IMR-90 (cell line): ENCODE data around the gene PARD6G. TPM values are rescaled to one million over a fixed set of nuclear protein-coding genes. Genes with fewer than 3 reads are reported as not detected.

ENCODE experiments used
- ATAC-seq: fragments of 200-7000 bp; cut with Tn5 transposase; 2 replicates; pipeline ENCODE4 v1.9.1; 2020; ENCODE audit warnings: low read depth, mild to moderate bottlenecking, moderate library complexity
- BruUV-seq: library from RNA; stranded (reverse); fragments of 400-500 nt; replicated peaks from 2 replicates; lab custom pipeline; 2021; lab: Mats Ljungman, UMichigan
- CTCF ChIA-PET: fragments of 300-600 bp; formaldehyde crosslinking; extraction: SDS; loops from one replicate; lab custom pipeline; 2021; ENCODE audit warnings: antibody characterized with exemption; lab: Yijun Ruan, JAX
- POLR2A ChIA-PET: fragments of 300-600 bp; sonication (Branson Sonifier 250); formaldehyde crosslinking; loops from one replicate; lab custom pipeline; 2022; ENCODE audit warnings: antibody characterized with exemption; ENCODE audit not compliant: unreplicated experiment; lab: Charles Lee
- DNase-seq: peaks from one replicate; pipeline ENCODE4 v3.0.0; 2013
- H2AFZ ChIP-seq: replicated peaks from 2 replicates; pipeline ENCODE3; 2013; ENCODE audit warnings: low read length, mild to moderate bottlenecking; ENCODE audit not compliant: poor library complexity
- H2AK5ac ChIP-seq: 2 replicates; pipeline ENCODE4 v1.6.1; 2013; ENCODE audit warnings: low read depth, low read length, inconsistent platforms
- H2AK9ac ChIP-seq: replicated peaks from 2 replicates; pipeline ENCODE3; 2013; ENCODE audit warnings: mild to moderate bottlenecking, low read depth, low read length, moderate library complexity; ENCODE audit not compliant: poor library complexity
- H2BK120ac ChIP-seq: 2 replicates; pipeline ENCODE4 v1.6.1; 2013; ENCODE audit warnings: low read depth, low read length, inconsistent platforms
- H2BK15ac ChIP-seq: 3 replicates; pipeline ENCODE4 v1.6.1; 2013; ENCODE audit warnings: low read depth, low read length, inconsistent platforms
- H2BK20ac ChIP-seq: 2 replicates; pipeline ENCODE4 v1.6.1; 2013; ENCODE audit warnings: low read depth, mild to moderate bottlenecking, inconsistent platforms, low read length, moderate library complexity
- H2BK5ac ChIP-seq: 2 replicates; pipeline ENCODE4 v1.6.1; 2013; ENCODE audit warnings: mild to moderate bottlenecking, low read depth, low read length, inconsistent platforms; ENCODE audit not compliant: poor library complexity, severe bottlenecking
- H3K14ac ChIP-seq: replicated peaks from 2 replicates; pipeline ENCODE4 v1.6.1; 2013; ENCODE audit warnings: low read depth, low read length, inconsistent platforms
- H3K18ac ChIP-seq: 2 replicates; pipeline ENCODE4 v1.6.1; 2013; ENCODE audit warnings: low read depth, low read length, control low read depth
- H3K23ac ChIP-seq: 2 replicates; pipeline ENCODE4 v1.6.1; 2013; ENCODE audit warnings: low read depth, low read length, inconsistent platforms
- H3K27ac ChIP-seq: 2 replicates; pipeline ENCODE4 v1.5.1; 2013; ENCODE audit warnings: mild to moderate bottlenecking, control low read depth, low read length; ENCODE audit not compliant: insufficient read depth
- H3K27me3 ChIP-seq: 2 replicates; pipeline ENCODE4 v1.6.1; 2013; ENCODE audit warnings: low read length; ENCODE audit not compliant: control insufficient read depth, insufficient read depth
- H3K36me3 ChIP-seq: 2 replicates; pipeline ENCODE4 v1.6.1; 2013; ENCODE audit warnings: low read length, mixed read lengths; ENCODE audit not compliant: control insufficient read depth, insufficient read depth
- H3K4ac ChIP-seq: 2 replicates; pipeline ENCODE4 v1.6.1; 2013; ENCODE audit warnings: low read depth, low read length, inconsistent platforms
- H3K4me1 ChIP-seq: 2 replicates; pipeline ENCODE4 v1.6.1; 2013; ENCODE audit warnings: low read length, mixed read lengths; ENCODE audit not compliant: control insufficient read depth, insufficient read depth
- H3K4me2 ChIP-seq: 2 replicates; pipeline ENCODE4 v1.6.1; 2013; ENCODE audit warnings: low read depth, mild to moderate bottlenecking, control low read depth, low read length, moderate library complexity
- H3K4me3 ChIP-seq: 2 replicates; pipeline ENCODE4 v1.5.1; 2013; ENCODE audit warnings: low read depth, mild to moderate bottlenecking, control low read depth, low read length, moderate library complexity; ENCODE audit not compliant: insufficient read depth
- H3K56ac ChIP-seq: 2 replicates; pipeline ENCODE4 v1.6.1; 2013; ENCODE audit warnings: low read length, inconsistent platforms; ENCODE audit not compliant: insufficient read depth; ENCODE audit errors: extremely low read depth
- H3K79me1 ChIP-seq, 2 experiments: 2 replicates each; pipeline ENCODE4 v1.6.1; 2013; ENCODE audit warnings: low read length in 2 of 2, inconsistent platforms in 1 of 2, low read depth in 1 of 2
- H3K9ac ChIP-seq: 2 replicates; pipeline ENCODE4 v1.6.1; 2013; ENCODE audit warnings: low read depth, low read length, control low read depth
- H3K9me1 ChIP-seq: 2 replicates; pipeline ENCODE4 v1.6.1; 2013; ENCODE audit warnings: low read length, inconsistent platforms; ENCODE audit not compliant: insufficient read depth
- H3K9me3 ChIP-seq: 2 replicates; pipeline ENCODE4 v1.6.1; 2013; ENCODE audit warnings: low read length; ENCODE audit not compliant: control insufficient read depth, insufficient read depth
- H4K20me1 ChIP-seq: 2 replicates; pipeline ENCODE4 v1.6.1; 2013; ENCODE audit warnings: low read length, inconsistent platforms; ENCODE audit not compliant: insufficient read depth
- H4K5ac ChIP-seq: 2 replicates; pipeline ENCODE4 v1.6.1; 2013; ENCODE audit warnings: mild to moderate bottlenecking, low read depth, low read length, control low read depth
- H4K8ac ChIP-seq, 2 experiments: 2 replicates each; pipeline ENCODE4 v1.6.1; 2013; ENCODE audit warnings: low read depth in 2 of 2, low read length in 2 of 2, control low read depth in 1 of 2, inconsistent platforms in 1 of 2
- H4K91ac ChIP-seq: 2 replicates; pipeline ENCODE4 v1.6.1; 2013; ENCODE audit warnings: low read depth, low read length, inconsistent platforms; ENCODE audit not compliant: insufficient read depth
- BHLHE40 ChIP-seq: fragments of 150-350 bp; IDR thresholded peaks from 2 replicates; pipeline ENCODE4 v1.6.1; 2016; ENCODE audit warnings: mild to moderate bottlenecking, low read depth, low read length
- CEBPB ChIP-seq: IDR thresholded peaks from 2 replicates; pipeline ENCODE4 v1.6.1; 2012; ENCODE audit warnings: low read depth, low read length, improper control_type of control experiment
- CHD1 ChIP-seq: IDR thresholded peaks from 2 replicates; pipeline ENCODE4 v1.6.1; 2012; ENCODE audit warnings: low read depth, low read length, improper control_type of control experiment
- ELK1 ChIP-seq: fragments of 150-350 bp; IDR thresholded peaks from 2 replicates; pipeline ENCODE4 v1.6.1; 2016; ENCODE audit warnings: low read depth, mild to moderate bottlenecking, low read length, moderate library complexity, borderline replicate concordance
- FOS ChIP-seq: fragments of 150-350 bp; IDR thresholded peaks from 2 replicates; pipeline ENCODE4 v1.6.1; 2016; ENCODE audit warnings: low read depth, low read length
- MAFK ChIP-seq: IDR thresholded peaks from 2 replicates; pipeline ENCODE4 v1.6.1; 2012; ENCODE audit warnings: low read depth, low read length, improper control_type of control experiment
- MAZ ChIP-seq: IDR thresholded peaks from 2 replicates; pipeline ENCODE4 v1.6.1; 2012; ENCODE audit warnings: low read depth, mild to moderate bottlenecking, low read length, improper control_type of control experiment, moderate library complexity, borderline replicate concordance
- MXI1 ChIP-seq: IDR thresholded peaks from 2 replicates; pipeline ENCODE4 v1.6.1; 2012; ENCODE audit warnings: low read depth, mild to moderate bottlenecking, low read length, moderate library complexity, borderline replicate concordance
- NFE2L2 ChIP-seq: fragments of 150-350 bp; IDR thresholded peaks from 2 replicates; pipeline ENCODE4 v1.6.1; 2016; ENCODE audit warnings: low read depth, mild to moderate bottlenecking, low read length
- POLR2A ChIP-seq: IDR thresholded peaks from 2 replicates; pipeline ENCODE4 v1.6.1; 2012; ENCODE audit warnings: mild to moderate bottlenecking, low read depth, low read length
- RAD21 ChIP-seq: IDR thresholded peaks from 2 replicates; pipeline ENCODE4 v1.6.1; 2012; ENCODE audit warnings: low read length, improper control_type of control experiment
- RCOR1 ChIP-seq: IDR thresholded peaks from 2 replicates; pipeline ENCODE4 v1.6.1; 2012; ENCODE audit warnings: mild to moderate bottlenecking, low read length, improper control_type of control experiment; ENCODE audit not compliant: insufficient replicate concordance
- RFX5 ChIP-seq: IDR thresholded peaks from 2 replicates; pipeline ENCODE4 v1.8.0; 2012; ENCODE audit warnings: low read depth, mild to moderate bottlenecking, low read length, moderate library complexity
- SMC3 ChIP-seq: fragments of 150-350 bp; IDR thresholded peaks from 2 replicates; pipeline ENCODE4 v1.6.1; 2016; ENCODE audit warnings: low read depth, mild to moderate bottlenecking, antibody characterized with exemption, low read length, moderate library complexity
- USF2 ChIP-seq: fragments of 150-350 bp; IDR thresholded peaks from 2 replicates; pipeline ENCODE4 v1.6.1; 2017; ENCODE audit warnings: mild to moderate bottlenecking, antibody characterized with exemption, low read length, low read depth
- WGBS, 2 experiments: methylation state at CpG; one replicate each; pipeline versions ENCODE4 v1.1.5 to v1.1.7; 2013; ENCODE audit warnings: missing lambda C conversion rate in 2 of 2; ENCODE audit not compliant: insufficient read length in 1 of 2; ENCODE audit errors: extremely low coverage in 2 of 2; 5-methylcytosine and 5-hydroxymethylcytosine counted together
- dilution Hi-C: fragments of 300-500 bp; cut with HindIII; formaldehyde crosslinking; loops from one replicate; pipeline ENCODE4 v1.14.3; 2018; ENCODE audit warnings: low sequenced_read_pairs; ENCODE audit not compliant: unreplicated experiment
- in situ Hi-C: fragments of 300-500 bp; cut with MboI; formaldehyde crosslinking; loops from 3 replicates; pipeline ENCODE4 v1.14.3; 2019; ENCODE audit warnings: low sequenced_read_pairs, inconsistent platforms, mixed read lengths
- intact Hi-C: fragments of 100-400 bp; cut with micrococcal nuclease; formaldehyde crosslinking; loops from 2 replicates; pipeline ENCODE4 v1.10.0; 2022
- polyA plus RNA-seq, 3 experiments: library from polyadenylated mRNA; depleted of rRNA; stranded (reverse); fragments of >200 nt; gene quantifications; 2 replicates each; pipeline ENCODE4 v1.2.3, GENCODE V29; 2012; ENCODE audit warnings: low replicate concordance in 1 of 3
- total RNA-seq: library from RNA; depleted of rRNA; stranded (reverse); fragments of >200 nt; gene quantifications from 2 replicates; pipeline ENCODE4 v1.2.3, GENCODE V29; 2012

PARD6G gene
- total and polyA plus RNA-seq, 2 of the 4 experiments (the other 2 are of a cell fraction) = 2.5 to 4.6 TPM

GRCh38 chr18:80241919-80242777 lies 5.2 kb downstream of the PARD6G start:
- Histone ChIP-seq H2BK120ac (no peak overlapping the region), H3K27me3 (no peaks in the 10 kb centered on the region), H3K36me3 (no peaks in the 10 kb centered on the region), H2AK9ac (no peak overlapping the region), H3K4me1 (peaks cover 2% of the 10 kb centered on the region; the same call in 1 of the 2 replicates), H3K14ac (no peak overlapping the region), H4K91ac (no peak overlapping the region), H4K5ac (no peak overlapping the region), H3K56ac (no peak overlapping the region), H2AK5ac (no peak overlapping the region), H4K20me1 (peaks cover 6% of the 10 kb centered on the region), H3K9me3 (no peaks in the 10 kb centered on the region), H3K23ac (no peak overlapping the region), H2BK15ac (no peak overlapping the region), H3K4ac (no peak overlapping the region), H2BK5ac (no peak overlapping the region), H3K27ac (no peak overlapping the region), H3K9ac (no peak overlapping the region), H3K4me3 (no peak overlapping the region), H3K18ac (no peak overlapping the region), H3K4me2 (no peak overlapping the region), H2AFZ (no peak overlapping the region), H4K8ac (no peak overlapping the region), H2BK20ac (no peak overlapping the region), H3K9me1 (no peaks in the 10 kb centered on the region; the same call in 1 of the 2 replicates), H3K79me1 (peaks cover 0 to 44% of the 10 kb centered on the region in 2 experiments; a peak in 1 of 4 replicates)
- no TSS peak for BruUV-seq
- ChIA-PET POLR2A (no interaction called here), CTCF (no interaction called here)
- DNase-seq = no peak
- dilution Hi-C loops = no loop called here
- in situ Hi-C loops = no loop called here
- intact Hi-C loops = no loop called here
- TF ChIP-seq ELK1 (no peak), CHD1 (no peak), RAD21 (no peak), RCOR1 (no peak), MXI1 (no peak), SMC3 (no peak), MAZ (no peak), RFX5 (no peak), CEBPB (no peak), NFE2L2 (no peak), BHLHE40 (no peak), MAFK (no peak), USF2 (no peak), POLR2A (no peak), FOS (no peak)
- WGBS, 2 experiments = 100% methylated on average over 4 of the region's 7 CpGs; no CpG with 5 or more reads in 1 of the 2 experiments
- no peak for ATAC-seq
